ENCODE measurements around the gene MRLN.
"Not testable (repeated sequence)": the region's sequence is repeated elsewhere in the genome, so short reads cannot be mapped to it uniquely, and the experiment has no call there.

The MRLN gene

GRCh38 chr10:59744762-59745161 is 8.5 kb downstream of the MRLN start:
- not testable (repeated sequence) for DNase-seq

DNA sequence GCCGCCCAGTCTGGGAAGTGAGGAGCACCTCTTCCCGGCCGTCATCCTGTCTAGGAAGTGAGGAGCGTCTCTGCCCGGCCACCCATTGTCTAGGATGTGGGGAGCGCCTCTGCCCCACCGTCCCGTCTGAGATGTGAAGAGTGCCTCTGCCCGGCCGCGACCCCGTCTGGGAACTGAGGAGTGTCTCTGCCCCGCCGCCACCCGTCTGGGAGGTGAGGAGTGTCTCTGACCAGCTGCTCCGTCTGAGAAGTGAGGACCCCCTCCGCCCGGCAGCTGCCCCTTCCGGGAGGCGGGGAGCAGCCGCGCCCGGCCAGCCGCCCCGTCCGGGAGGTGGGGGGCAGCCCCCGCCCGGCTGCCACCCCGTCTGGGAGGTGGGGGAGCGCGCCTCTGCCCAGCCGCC is 9.1 kb downstream of the MRLN start:
- not testable (repeated sequence) for DNase-seq

DNA sequence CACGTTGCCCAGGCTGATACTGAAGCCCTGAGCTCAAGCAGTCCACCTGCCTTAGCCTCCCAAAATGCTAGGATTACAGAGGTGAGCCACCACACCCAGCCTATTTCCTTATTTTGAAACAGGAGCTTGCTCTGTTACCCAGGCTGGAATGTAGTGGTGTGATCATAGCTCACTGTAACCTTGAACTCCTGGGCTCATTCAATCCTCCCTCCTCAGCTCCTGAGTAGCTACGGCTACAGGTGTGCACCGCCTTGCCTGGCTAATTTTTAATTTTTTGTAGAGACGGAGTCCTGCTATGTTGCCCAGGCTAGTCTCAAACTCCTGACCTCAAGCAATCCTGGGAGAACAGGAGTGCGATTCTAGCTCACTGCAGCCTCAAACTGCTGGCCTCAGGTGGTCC is 11.7 kb downstream of the MRLN start:
- DNase-seq, result no peak

DNA sequence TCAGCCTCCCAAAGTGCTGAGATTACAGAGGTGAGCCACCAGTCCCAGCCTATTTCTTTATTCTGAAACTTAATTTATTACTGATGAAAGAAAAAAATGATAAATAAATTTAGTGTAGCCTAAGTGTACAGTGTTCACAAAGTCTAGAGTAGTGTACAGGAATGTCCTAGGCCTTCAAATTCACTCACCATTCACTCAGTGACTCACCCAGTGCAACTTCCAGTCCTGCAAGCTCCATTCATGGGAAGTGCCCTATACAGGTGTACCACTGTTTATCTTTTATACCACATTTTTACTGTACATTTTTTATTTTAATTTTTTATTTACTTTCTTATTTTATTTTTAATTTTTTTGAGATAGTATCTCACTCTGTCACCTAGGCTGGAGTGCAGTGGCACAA is 12.2 kb downstream of the MRLN start:
- DNase-seq, result no peak

GRCh38 chr10:59736749-59737148 is 16.5 kb downstream of the MRLN start:
- no peak for DNase-seq

GRCh38 chr10:59735296-59735695 is 18.0 kb downstream of the MRLN start:
- no peak for DNase-seq

DNA sequence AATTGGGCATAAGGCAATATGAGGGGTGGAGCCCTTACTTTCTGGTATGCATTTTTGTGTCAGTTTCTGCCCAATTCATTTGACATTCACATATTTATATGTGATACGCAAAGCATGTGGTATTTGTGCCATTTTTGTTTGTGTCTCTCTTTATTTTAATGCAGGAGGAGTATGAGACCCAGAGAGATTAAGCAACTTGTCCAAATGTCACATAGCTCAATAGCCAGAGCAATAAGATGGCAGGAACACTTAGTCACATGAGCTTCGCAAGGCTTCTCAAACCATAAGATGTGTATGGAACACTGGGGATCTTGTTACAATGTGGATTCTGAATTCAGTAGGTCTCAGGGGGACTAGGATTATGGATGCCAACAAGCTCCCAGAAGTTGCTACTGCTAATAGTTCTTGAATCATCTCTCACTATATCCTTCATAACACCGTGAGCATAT is 19.2 kb downstream of the MRLN start:
- no peak for DNase-seq

DNA sequence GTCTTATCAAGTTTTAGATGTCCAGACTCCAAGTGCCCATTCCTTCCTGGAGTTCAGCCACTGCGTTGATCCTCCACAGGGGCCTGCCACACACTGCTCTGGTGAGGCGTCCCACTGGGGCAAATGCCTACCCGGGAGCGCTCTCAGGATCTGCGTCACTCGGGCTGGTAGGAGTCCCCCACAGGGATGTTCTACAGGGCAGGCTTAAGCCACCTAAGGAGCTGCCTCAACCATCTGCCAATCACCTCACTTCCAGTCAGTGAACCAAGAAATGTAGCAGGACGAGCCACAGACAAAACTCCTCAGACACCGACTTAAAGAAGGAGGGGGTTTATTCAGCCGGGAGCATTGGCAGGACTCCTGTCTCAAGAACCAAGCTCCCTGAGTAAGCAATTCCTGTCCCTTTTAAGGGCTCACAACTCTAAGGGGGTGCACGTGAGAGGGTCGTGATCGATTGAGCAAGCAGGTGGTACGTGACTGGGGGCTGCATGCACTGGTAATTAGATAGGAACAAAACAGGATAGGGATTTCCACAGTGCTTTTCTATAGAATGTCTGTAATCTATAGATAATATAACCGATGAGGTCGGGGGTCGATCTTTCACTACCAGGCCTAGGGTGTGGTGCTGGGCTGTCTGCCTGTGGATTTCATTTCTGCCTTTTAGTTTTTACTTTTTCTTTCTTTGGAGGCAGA is 19.8 kb downstream of the MRLN start:
- not testable (repeated sequence) for DNase-seq

GRCh38 chr10:59732849-59733248 is 20.4 kb downstream of the MRLN start:
- not testable (repeated sequence) for DNase-seq

GRCh38 chr10:59729167-59729566 is 24.1 kb downstream of the MRLN start:
- not testable (repeated sequence) for DNase-seq

DNA sequence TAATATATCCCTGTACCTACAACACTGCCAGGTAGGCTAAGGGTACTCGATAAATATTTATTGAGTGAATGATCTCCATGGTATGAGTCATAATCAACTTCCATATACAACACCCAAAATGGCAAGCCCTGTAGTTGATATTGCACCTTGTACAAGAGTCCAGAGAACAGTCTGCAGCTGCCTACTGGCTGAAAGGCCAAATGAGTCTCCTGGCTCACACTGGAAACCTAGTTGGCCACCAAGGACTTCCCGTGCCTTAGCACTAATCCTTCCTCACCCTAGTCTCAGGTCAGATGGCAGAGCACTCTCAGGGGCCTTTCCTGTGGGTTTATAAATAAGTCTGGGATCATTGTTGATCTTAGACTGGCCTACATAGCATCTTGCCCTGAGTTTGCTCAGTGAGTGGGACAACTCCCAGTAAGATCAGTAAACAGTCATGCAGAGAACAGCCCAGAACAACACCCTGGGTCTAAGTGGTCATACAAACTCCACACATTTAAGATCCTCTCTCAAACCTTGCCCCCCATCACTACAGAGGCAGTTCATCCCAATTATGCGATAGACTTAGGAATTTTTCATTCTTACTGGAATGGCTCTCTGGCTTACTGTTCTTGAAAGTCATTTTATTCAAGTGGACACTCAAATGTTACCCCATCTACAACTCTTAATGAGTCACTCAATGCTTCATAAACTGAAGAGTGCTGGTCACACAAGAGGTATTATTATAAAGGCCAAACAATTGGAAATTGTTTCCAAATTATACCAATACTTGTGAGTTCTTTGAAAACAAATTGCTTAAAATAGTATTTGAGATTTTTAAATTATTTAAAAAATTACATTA is 28.9 kb downstream of the MRLN start:
- no peak for DNase-seq

- no peak for DNase-seq
These were observed 32.9 kb downstream of the MRLN start for GRCh38 chr10:59720377-59720776.

GRCh38 chr10:59719374-59719773 is 33.9 kb downstream of the MRLN start:
- DNase-seq, result no peak

GRCh38 chr10:59718257-59718656 is 35.0 kb downstream of the MRLN start:
- DNase-seq, result no peak

DNA sequence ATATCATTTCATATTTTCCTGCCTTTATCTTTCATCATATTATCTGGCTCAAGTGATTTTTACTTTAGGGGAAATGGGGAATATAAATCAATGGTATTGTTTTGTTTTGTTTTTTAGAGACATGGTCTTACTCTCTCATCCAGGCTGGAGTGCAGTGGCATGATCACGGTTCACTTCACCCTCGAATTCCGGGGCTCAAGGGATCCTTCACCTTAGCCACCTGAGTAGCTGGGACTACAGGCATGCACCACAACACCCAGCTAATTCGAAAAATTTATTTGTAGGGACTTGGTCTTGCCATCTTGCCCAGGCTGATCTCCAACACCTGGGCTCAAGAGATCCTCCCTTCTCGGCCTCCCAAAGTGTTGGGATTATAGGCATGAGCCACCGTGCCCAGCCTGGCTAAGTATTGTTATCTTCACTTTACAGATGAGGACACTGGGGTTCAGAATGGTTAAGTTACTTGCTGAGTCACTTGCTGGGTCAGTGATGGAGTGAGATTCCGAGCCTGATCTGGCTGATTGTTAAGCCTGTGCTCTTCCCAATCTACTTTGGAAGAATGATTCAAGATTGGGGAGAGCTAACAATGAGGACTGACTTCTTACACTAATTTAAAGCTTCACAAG is 39.9 kb downstream of the MRLN start:
- no peak for DNase-seq

DNA sequence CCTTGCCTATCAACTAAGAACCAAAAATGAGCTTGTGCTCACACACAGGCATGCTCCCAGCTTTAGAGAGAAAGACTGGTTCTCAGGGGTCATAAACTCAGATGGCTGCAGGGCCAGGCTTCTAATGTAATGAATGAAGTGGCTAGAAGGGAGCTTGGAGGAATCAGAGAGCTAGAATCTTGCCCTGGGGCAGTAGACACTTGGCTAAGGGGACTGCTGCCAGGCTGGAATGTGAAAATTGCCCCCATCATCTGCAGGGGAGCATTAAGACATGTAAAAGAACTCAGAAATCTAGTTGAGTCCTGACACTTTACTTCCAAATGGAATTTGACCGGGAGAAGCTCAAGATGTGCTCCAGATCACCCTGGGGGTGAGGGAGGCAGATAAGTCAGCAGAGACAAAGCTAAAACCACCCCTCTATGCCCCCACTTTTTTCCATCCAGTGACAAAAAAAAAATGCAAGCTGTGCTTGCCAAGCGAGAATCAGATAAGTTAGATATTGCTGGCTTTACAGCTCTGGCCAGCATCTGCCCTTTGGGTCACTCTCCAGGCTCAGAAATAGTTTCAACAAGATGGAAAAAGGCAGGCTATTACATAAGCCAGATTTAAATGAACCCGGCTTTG is 41.3 kb downstream of the MRLN start:
- DNase-seq, result no peak

DNA sequence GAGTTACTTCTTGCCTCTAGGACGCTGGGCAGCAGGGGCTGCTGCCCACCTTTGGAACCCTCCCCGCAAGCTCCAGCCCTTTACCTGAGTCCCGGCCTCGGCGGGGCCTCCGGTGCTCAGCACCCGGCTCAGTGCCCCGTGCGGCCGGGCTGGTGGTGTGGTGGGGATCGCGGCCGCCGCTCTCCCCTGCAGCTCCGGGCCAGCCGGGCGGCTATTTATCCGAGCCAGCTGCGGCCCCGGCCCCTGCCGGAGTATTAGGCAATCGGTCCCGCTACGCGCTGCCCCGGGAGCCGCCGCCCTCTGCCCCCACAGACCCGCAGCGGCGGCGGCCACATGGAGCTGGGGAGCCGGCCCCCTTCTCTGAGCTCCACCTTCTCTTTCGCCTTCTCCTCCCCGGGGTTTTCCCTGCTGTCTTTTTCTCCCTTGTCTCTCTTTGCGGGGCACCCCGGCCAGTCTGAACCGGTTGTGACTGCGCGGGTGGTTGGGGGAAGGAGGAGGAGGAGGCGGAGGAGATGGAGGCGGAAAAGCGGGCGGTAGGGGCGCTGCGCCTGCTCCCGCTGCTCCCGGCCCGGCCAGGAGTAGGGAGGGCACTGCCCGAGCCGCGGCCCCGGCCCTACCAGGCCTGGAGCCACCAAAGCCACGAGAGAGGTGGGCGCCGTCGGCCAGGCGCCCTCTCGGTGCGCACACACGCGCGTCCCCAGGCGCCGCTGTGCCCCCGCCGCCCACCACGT is 43.7 kb downstream of the MRLN start, which contains the start of gene SLC16A9:
Gene SLC16A9 (minus strand): TSS at position 456 of the 731 bp plus-strand sequence. CDS start 25,559 bp downstream, outside the sequence.
- DNase-seq, result no peak

DNA sequence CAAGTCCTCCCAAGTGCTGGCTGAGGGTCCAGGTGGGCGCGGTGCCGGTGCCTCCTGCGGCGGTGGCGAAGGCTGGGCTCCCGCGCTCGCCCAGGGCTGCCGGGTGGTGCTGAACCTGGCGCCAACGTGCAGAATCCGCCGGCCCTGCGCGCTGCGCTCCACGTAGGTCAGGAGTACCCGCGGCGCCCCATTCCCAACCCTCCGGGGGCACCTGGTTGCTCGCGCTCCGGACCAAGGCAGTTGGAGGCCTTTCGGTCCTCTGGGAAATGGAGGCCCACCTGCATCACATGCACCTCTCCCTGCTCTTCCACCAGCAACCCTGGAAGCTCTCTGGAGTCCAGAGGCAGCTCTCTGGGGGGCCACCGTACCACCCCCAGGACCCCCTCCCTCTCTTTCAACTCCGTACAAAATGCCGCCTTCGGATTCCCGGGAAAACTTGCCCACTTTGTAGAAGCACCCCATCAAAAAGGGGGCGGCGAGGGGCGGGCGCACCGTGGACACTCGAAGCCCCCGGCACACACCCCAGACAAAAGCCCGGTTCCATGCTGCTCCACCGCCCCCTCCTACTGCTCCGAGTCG is 44.4 kb downstream of the MRLN start:
- DNase-seq, result no peak

- no peak for DNase-seq
These were observed 46.1 kb downstream of the MRLN start for GRCh38 chr10:59706851-59707797.

- no peak for DNase-seq
These were observed 47.3 kb downstream of the MRLN start for GRCh38 chr10:59705931-59706330.

GRCh38 chr10:59704630-59705029 is 48.6 kb downstream of the MRLN start:
- DNase-seq, result no peak

Measured in CD4-positive, alpha-beta T cell treated with Interleukin-21 for 1 hour (primary cell).